ENCODE data around the gene GLIS1. TPM values are rescaled to one million over a fixed set of nuclear protein-coding genes. Genes with fewer than 3 reads are reported as not detected.

The GLIS1 gene
- total and polyA plus RNA-seq, 2 of the 8 experiments (the other 6 are each of a cell fraction or from before 2014, with no cell fraction given) = 0.15 to 0.22 TPM

- TF ChIP-seq, protein P1, sequence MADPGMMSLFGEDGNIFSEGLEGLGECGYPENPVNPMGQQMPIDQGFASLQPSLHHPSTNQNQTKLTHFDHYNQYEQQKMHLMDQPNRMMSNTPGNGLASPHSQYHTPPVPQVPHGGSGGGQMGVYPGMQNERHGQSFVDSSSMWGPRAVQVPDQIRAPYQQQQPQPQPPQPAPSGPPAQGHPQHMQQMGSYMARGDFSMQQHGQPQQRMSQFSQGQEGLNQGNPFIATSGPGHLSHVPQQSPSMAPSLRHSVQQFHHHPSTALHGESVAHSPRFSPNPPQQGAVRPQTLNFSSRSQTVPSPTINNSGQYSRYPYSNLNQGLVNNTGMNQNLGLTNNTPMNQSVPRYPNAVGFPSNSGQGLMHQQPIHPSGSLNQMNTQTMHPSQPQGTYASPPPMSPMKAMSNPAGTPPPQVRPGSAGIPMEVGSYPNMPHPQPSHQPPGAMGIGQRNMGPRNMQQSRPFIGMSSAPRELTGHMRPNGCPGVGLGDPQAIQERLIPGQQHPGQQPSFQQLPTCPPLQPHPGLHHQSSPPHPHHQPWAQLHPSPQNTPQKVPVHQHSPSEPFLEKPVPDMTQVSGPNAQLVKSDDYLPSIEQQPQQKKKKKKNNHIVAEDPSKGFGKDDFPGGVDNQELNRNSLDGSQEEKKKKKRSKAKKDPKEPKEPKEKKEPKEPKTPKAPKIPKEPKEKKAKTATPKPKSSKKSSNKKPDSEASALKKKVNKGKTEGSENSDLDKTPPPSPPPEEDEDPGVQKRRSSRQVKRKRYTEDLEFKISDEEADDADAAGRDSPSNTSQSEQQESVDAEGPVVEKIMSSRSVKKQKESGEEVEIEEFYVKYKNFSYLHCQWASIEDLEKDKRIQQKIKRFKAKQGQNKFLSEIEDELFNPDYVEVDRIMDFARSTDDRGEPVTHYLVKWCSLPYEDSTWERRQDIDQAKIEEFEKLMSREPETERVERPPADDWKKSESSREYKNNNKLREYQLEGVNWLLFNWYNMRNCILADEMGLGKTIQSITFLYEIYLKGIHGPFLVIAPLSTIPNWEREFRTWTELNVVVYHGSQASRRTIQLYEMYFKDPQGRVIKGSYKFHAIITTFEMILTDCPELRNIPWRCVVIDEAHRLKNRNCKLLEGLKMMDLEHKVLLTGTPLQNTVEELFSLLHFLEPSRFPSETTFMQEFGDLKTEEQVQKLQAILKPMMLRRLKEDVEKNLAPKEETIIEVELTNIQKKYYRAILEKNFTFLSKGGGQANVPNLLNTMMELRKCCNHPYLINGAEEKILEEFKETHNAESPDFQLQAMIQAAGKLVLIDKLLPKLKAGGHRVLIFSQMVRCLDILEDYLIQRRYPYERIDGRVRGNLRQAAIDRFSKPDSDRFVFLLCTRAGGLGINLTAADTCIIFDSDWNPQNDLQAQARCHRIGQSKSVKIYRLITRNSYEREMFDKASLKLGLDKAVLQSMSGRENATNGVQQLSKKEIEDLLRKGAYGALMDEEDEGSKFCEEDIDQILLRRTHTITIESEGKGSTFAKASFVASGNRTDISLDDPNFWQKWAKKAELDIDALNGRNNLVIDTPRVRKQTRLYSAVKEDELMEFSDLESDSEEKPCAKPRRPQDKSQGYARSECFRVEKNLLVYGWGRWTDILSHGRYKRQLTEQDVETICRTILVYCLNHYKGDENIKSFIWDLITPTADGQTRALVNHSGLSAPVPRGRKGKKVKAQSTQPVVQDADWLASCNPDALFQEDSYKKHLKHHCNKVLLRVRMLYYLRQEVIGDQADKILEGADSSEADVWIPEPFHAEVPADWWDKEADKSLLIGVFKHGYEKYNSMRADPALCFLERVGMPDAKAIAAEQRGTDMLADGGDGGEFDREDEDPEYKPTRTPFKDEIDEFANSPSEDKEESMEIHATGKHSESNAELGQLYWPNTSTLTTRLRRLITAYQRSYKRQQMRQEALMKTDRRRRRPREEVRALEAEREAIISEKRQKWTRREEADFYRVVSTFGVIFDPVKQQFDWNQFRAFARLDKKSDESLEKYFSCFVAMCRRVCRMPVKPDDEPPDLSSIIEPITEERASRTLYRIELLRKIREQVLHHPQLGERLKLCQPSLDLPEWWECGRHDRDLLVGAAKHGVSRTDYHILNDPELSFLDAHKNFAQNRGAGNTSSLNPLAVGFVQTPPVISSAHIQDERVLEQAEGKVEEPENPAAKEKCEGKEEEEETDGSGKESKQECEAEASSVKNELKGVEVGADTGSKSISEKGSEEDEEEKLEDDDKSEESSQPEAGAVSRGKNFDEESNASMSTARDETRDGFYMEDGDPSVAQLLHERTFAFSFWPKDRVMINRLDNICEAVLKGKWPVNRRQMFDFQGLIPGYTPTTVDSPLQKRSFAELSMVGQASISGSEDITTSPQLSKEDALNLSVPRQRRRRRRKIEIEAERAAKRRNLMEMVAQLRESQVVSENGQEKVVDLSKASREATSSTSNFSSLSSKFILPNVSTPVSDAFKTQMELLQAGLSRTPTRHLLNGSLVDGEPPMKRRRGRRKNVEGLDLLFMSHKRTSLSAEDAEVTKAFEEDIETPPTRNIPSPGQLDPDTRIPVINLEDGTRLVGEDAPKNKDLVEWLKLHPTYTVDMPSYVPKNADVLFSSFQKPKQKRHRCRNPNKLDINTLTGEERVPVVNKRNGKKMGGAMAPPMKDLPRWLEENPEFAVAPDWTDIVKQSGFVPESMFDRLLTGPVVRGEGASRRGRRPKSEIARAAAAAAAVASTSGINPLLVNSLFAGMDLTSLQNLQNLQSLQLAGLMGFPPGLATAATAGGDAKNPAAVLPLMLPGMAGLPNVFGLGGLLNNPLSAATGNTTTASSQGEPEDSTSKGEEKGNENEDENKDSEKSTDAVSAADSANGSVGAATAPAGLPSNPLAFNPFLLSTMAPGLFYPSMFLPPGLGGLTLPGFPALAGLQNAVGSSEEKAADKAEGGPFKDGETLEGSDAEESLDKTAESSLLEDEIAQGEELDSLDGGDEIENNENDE (IDR thresholded peaks at IDR 0.05; ENCODE audit: insufficient replicate concordance, low read length) = no peak
- no peak for TF ChIP-seq TCF12 (IDR thresholded peaks at IDR 0.05; ENCODE audit: low read depth, low read length)
- no peak for TF ChIP-seq CBX5 (IDR thresholded peaks at IDR 0.05; ENCODE audit: low read depth, low read length)
- TF ChIP-seq NANOG (IDR thresholded peaks at IDR 0.05; ENCODE audit: insufficient read depth, low read depth, low read length, poor library complexity, severe bottlenecking) = no peak
- TF ChIP-seq SP2 (IDR thresholded peaks at IDR 0.05; ENCODE audit: low read length) = no peak
- TF ChIP-seq POU5F1 (IDR thresholded peaks at IDR 0.05; ENCODE audit: low read depth, low read length) = no peak
- TF ChIP-seq TAF7 (optimal IDR thresholded peaks at IDR 0.05; ENCODE audit: borderline replicate concordance, low read depth, low read length) = no peak
- no peak for TF ChIP-seq BRCA1 (IDR thresholded peaks at IDR 0.05; ENCODE audit: low read depth, low read length)
- no peak for TF ChIP-seq BCL11A (IDR thresholded peaks at IDR 0.05; ENCODE audit: low read depth in 2 of 2, low read length in 2 of 2)
- no peak for TF ChIP-seq CTBP2 (IDR thresholded peaks at IDR 0.05; ENCODE audit: borderline replicate concordance, insufficient read depth, insufficient read length, low read length)
These were observed 101.2 kb downstream of the GLIS1 start (continued) for GRCh38 chr1:53637511-53638359.

Measured in H1 (cell line).